Measurements from ENCODE around the gene KIAA1328.

The KIAA1328 gene

DNA sequence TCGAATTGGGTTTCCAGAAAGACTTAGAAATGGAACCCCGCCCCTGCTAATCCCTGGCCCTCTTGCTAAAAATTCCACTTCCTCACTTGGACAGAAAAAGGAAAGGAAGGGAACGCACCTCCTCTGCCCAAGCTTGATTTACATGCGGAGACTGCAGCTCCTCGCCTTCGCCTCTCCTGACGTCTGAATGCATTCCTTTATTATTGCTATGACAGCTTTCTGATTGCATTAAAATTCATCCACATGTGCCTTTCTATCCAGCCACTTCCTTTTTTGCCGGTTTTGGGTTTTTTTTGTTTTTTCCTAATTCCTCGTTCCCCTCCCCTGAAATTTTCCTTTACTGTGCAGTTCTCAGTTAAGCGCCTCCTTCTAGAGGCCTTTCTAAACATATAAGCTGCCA is 448.9 kb downstream of the KIAA1328 start:
- no peak for DNase-seq (ENCODE audit: low read depth in 2 of 2)
